ENCODE data around the gene VAMP3.

DNA sequence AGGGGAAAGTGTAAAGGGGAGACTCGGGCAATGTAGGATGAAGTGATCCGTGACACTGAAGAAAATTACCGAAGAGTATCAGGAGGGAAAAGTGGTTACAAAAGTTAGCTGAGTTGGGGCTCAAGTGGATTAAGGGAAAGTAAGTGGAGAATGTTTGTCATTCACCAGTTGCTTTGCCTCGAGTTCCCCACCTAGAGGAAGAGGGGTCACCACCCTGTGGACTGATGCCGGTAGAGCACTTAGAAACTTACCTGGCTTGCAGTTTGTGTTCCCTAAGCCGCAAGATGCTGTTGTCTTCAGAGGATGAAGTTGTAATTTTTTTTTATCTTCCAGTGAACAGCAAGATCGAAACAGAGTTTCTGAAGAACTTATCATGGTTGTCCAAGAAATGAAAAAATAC, 14.0 kb downstream of the VAMP3 start:
- TF ChIP-seq, protein P1, sequence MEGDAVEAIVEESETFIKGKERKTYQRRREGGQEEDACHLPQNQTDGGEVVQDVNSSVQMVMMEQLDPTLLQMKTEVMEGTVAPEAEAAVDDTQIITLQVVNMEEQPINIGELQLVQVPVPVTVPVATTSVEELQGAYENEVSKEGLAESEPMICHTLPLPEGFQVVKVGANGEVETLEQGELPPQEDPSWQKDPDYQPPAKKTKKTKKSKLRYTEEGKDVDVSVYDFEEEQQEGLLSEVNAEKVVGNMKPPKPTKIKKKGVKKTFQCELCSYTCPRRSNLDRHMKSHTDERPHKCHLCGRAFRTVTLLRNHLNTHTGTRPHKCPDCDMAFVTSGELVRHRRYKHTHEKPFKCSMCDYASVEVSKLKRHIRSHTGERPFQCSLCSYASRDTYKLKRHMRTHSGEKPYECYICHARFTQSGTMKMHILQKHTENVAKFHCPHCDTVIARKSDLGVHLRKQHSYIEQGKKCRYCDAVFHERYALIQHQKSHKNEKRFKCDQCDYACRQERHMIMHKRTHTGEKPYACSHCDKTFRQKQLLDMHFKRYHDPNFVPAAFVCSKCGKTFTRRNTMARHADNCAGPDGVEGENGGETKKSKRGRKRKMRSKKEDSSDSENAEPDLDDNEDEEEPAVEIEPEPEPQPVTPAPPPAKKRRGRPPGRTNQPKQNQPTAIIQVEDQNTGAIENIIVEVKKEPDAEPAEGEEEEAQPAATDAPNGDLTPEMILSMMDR (IDR thresholded peaks at IDR 0.05; ENCODE audit: poor library complexity): no peak
- TF ChIP-seq EZH2 (IDR thresholded peaks at IDR 0.05; ENCODE audit: borderline replicate concordance) (no peak), EZH2phosphoT487 (IDR thresholded peaks at IDR 0.05; ENCODE audit: low read depth, severe bottlenecking, unreplicated experiment) (no peak)
